ENCODE data around the gene QPRT.
"Not testable (repeated sequence)": the region's sequence is repeated elsewhere in the genome, so short reads cannot be mapped to it uniquely, and the experiment has no call there.

The QPRT gene

GRCh38 chr16:29694384-29695195 is 15.6 kb downstream of the QPRT start:
- TF ChIP-seq EZH2 (IDR thresholded peaks at IDR 0.05) = no peak
- no peaks in the 10 kb centered on the region for H3K9me3 ChIP-seq (ENCODE audit: low read depth, low read length)
- H3K4me3 ChIP-seq = no peak overlapping the region
- no peaks in the 10 kb centered on the region; the same call in 1 of the 2 replicates for H3K36me3 ChIP-seq (ENCODE audit: insufficient read depth, low read length)
- no peak overlapping the region for H3K9ac ChIP-seq (ENCODE audit: insufficient read length)
- no peak for DNase-seq (ENCODE audit: low read depth, low spot score)
- H3K27ac ChIP-seq = no peak overlapping the region

GRCh38 chr16:29695675-29696074 is 16.7 kb downstream of the QPRT start:
- not testable (repeated sequence) for H3K9ac ChIP-seq (ENCODE audit: insufficient read length); H3K9me3 ChIP-seq (ENCODE audit: low read depth, low read length); H3K4me3 ChIP-seq; H3K36me3 ChIP-seq (ENCODE audit: insufficient read depth, low read length); DNase-seq (ENCODE audit: low read depth, low spot score); H3K27ac ChIP-seq

GRCh38 chr16:29696881-29697331 is 17.9 kb downstream of the QPRT start:
- no peak for DNase-seq (ENCODE audit: low read depth, low spot score)
- Histone ChIP-seq H3K27ac (no peak overlapping the region), H3K4me3 (no peak overlapping the region), H3K36me3 (ENCODE audit: insufficient read depth, low read length) (no peaks in the 10 kb centered on the region; the same call in 1 of the 2 replicates), H3K9me3 (ENCODE audit: low read depth, low read length) (no peaks in the 10 kb centered on the region), H3K9ac (ENCODE audit: insufficient read length) (no peak overlapping the region)
- no peak for TF ChIP-seq POLR2AphosphoS5 (IDR thresholded peaks at IDR 0.05; ENCODE audit: borderline replicate concordance, low read depth, low read length)
- TF ChIP-seq FOXP2 (optimal IDR thresholded peaks at IDR 0.05; ENCODE audit: control extremely low read depth, extremely low read length, insufficient read depth) = no peak
- no peak for TF ChIP-seq EZH2 (IDR thresholded peaks at IDR 0.05)

- Histone ChIP-seq H3K36me3 (ENCODE audit: insufficient read depth, low read length) (no peaks in the 10 kb centered on the region; the same call in 1 of the 2 replicates), H3K4me3 (no peak overlapping the region), H3K9me3 (ENCODE audit: low read depth, low read length) (no peaks in the 10 kb centered on the region), H3K9ac (ENCODE audit: insufficient read length) (no peak overlapping the region), H3K27ac (no peak overlapping the region)
- DNase-seq (ENCODE audit: low read depth, low spot score) = no peak
- TF ChIP-seq POLR2AphosphoS5 (IDR thresholded peaks at IDR 0.05; ENCODE audit: borderline replicate concordance, low read depth, low read length) (no peak), FOXP2 (optimal IDR thresholded peaks at IDR 0.05; ENCODE audit: control extremely low read depth, extremely low read length, insufficient read depth) (no peak), EZH2 (IDR thresholded peaks at IDR 0.05) (no peak)
These were observed 18.4 kb downstream of the QPRT start for GRCh38 chr16:29697391-29697790.

GRCh38 chr16:29698042-29698441 is 19.1 kb downstream of the QPRT start:
- H3K9me3 ChIP-seq (ENCODE audit: low read depth, low read length) = no peaks in the 10 kb centered on the region
- H3K9ac ChIP-seq (ENCODE audit: insufficient read length) = no peak overlapping the region
- H3K36me3 ChIP-seq (ENCODE audit: insufficient read depth, low read length) = no peaks in the 10 kb centered on the region; the same call in 1 of the 2 replicates
- no peak overlapping the region for H3K4me3 ChIP-seq
- TF ChIP-seq POLR2AphosphoS5 (IDR thresholded peaks at IDR 0.05; ENCODE audit: borderline replicate concordance, low read depth, low read length) (no peak), EZH2 (IDR thresholded peaks at IDR 0.05) (no peak), FOXP2 (optimal IDR thresholded peaks at IDR 0.05; ENCODE audit: control extremely low read depth, extremely low read length, insufficient read depth) (no peak)
- DNase-seq (ENCODE audit: low read depth, low spot score) = no peak
- no peak overlapping the region for H3K27ac ChIP-seq

GRCh38 chr16:29698484-29699323 is 19.7 kb downstream of the QPRT start:
- TF ChIP-seq EZH2 (IDR thresholded peaks at IDR 0.05) (no peak), POLR2AphosphoS5 (IDR thresholded peaks at IDR 0.05; ENCODE audit: borderline replicate concordance, low read depth, low read length) (no peak), FOXP2 (optimal IDR thresholded peaks at IDR 0.05; ENCODE audit: control extremely low read depth, extremely low read length, insufficient read depth) (no peak)
- Histone ChIP-seq H3K4me3 (no peak overlapping the region), H3K27ac (no peak overlapping the region), H3K36me3 (ENCODE audit: insufficient read depth, low read length) (no peaks in the 10 kb centered on the region; the same call in 1 of the 2 replicates), H3K9ac (ENCODE audit: insufficient read length) (no peak overlapping the region), H3K9me3 (ENCODE audit: low read depth, low read length) (no peaks in the 10 kb centered on the region)
- DNase-seq (ENCODE audit: low read depth, low spot score) = no peak

- no peak overlapping the region for H3K4me3 ChIP-seq
- no peak overlapping the region for H3K27ac ChIP-seq
- DNase-seq (ENCODE audit: low read depth, low spot score) = no peak
- H3K9ac ChIP-seq (ENCODE audit: insufficient read length) = no peak overlapping the region
- H3K36me3 ChIP-seq (ENCODE audit: insufficient read depth, low read length) = no peaks in the 10 kb centered on the region; the same call in 1 of the 2 replicates
- no peaks in the 10 kb centered on the region for H3K9me3 ChIP-seq (ENCODE audit: low read depth, low read length)
- TF ChIP-seq POLR2AphosphoS5 (IDR thresholded peaks at IDR 0.05; ENCODE audit: borderline replicate concordance, low read depth, low read length) (no peak), FOXP2 (optimal IDR thresholded peaks at IDR 0.05; ENCODE audit: control extremely low read depth, extremely low read length, insufficient read depth) (no peak), EZH2 (IDR thresholded peaks at IDR 0.05) (no peak)
These were observed 20.6 kb downstream of the QPRT start for GRCh38 chr16:29699324-29700219.
